ENCODE measurements around the gene ZNF511. TPM values are rescaled to one million over a fixed set of nuclear protein-coding genes. Genes with fewer than 3 reads are reported as not detected.
A peak's percentile ranks its signal among the peaks of the same experiment; 100 is the strongest.

The ZNF511 gene
- total and polyA plus RNA-seq, 9 of the 15 experiments (the other 6 are each of a cell fraction or from before 2014, with no cell fraction given): 0.61 to 69.3 (median 40.1) TPM

- TF ChIP-seq SAFB2 (IDR thresholded peaks at IDR 0.05; ENCODE audit: borderline replicate concordance, low read depth, low read length, severe bottlenecking): no peak
- TF ChIP-seq ZNF224 (CRISPR knock-in tag; IDR thresholded peaks at IDR 0.05): no peak
- TF ChIP-seq ZNF79 (CRISPR knock-in tag; IDR thresholded peaks at IDR 0.05; ENCODE audit: low read depth): no peak
- TF ChIP-seq TEAD1 (CRISPR knock-in tag; IDR thresholded peaks at IDR 0.05): peak in 1 of 2 experiments; percentile 40; a peak in 1 of 4 replicates
- TF ChIP-seq KHSRP (IDR thresholded peaks at IDR 0.05): no peak
- TF ChIP-seq KLF10 (CRISPR knock-in tag; IDR thresholded peaks at IDR 0.05): no peak
- TF ChIP-seq CEBPB (tag; IDR thresholded peaks at IDR 0.05): no peak
- TF ChIP-seq ZNF121 (CRISPR knock-in tag; conservative IDR thresholded peaks at IDR 0.05): no peak
- no peak for TF ChIP-seq ZNF586 (CRISPR knock-in tag; conservative IDR thresholded peaks at IDR 0.05)
- no peak for TF ChIP-seq COPS2 (conservative IDR thresholded peaks at IDR 0.05)
- TF ChIP-seq, protein P1, sequence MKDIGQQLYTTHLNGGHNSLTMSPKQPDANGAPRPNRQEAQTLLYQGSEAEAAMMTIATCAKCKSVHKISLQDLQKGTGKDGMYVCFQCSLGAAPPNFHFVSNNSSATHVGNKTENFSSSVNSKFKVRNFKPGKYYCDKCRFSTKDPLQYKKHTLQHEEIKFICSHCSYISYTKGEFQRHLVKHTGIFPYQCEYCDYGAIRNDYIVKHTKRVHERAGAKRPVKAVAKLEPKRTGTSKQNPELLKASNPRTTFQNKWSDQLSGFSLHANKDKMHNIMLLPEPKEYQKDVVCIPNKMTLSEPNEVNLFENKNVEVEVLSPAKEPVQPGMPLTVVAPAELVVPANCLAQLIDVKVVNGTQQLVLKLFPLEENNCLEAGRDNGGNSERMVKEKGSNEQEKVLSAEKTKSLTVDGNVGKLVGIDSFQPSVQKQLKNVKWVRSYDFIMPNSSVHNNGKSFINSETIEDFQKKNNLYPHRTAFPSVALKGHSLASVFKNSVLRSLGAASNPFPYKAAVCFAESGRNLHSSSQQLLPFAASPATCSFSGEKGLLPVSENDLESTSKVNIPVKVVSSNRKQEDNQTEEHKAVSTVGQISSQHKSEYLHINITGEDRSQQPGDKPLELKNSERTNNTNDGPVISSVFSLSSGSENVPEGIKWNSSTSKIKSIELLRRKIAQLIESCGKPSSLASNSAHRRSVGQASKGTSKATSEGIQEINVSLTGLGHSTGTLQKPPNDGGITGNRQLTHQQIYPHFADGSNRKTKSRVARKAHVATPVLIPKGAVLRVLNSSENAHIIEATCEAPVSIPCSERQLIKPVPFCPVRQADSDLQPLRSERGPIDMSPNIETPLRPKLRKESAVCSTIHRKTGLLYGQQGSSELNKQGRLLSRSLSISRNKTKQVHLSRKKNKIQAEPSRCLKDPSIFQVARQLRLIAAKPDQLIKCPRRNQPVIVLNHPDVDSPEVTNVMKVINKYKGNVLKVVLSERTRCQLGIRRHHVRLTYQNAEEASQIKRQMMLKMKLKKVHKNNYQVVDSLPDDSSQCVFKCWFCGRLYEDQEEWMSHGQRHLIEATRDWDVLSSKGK (CRISPR knock-in tag; IDR thresholded peaks at IDR 0.05): no peak
- TF ChIP-seq ILK (tag; IDR thresholded peaks at IDR 0.05; ENCODE audit: borderline replicate concordance, low read depth): no peak
- TF ChIP-seq CTBP1 (IDR thresholded peaks at IDR 0.05; ENCODE audit: borderline replicate concordance): 0 out of 2 replicates have a peak, but pooled peaks have one; percentile 76
- TF ChIP-seq CREB1 (IDR thresholded peaks at IDR 0.05): no peak
- TF ChIP-seq CREB1 (CRISPR knock-in tag; IDR thresholded peaks at IDR 0.05): peak; percentile 72; the same call in 1 of the 2 replicates
- TF ChIP-seq, protein P2, sequence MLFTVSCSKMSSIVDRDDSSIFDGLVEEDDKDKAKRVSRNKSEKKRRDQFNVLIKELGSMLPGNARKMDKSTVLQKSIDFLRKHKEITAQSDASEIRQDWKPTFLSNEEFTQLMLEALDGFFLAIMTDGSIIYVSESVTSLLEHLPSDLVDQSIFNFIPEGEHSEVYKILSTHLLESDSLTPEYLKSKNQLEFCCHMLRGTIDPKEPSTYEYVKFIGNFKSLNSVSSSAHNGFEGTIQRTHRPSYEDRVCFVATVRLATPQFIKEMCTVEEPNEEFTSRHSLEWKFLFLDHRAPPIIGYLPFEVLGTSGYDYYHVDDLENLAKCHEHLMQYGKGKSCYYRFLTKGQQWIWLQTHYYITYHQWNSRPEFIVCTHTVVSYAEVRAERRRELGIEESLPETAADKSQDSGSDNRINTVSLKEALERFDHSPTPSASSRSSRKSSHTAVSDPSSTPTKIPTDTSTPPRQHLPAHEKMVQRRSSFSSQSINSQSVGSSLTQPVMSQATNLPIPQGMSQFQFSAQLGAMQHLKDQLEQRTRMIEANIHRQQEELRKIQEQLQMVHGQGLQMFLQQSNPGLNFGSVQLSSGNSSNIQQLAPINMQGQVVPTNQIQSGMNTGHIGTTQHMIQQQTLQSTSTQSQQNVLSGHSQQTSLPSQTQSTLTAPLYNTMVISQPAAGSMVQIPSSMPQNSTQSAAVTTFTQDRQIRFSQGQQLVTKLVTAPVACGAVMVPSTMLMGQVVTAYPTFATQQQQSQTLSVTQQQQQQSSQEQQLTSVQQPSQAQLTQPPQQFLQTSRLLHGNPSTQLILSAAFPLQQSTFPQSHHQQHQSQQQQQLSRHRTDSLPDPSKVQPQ (CRISPR knock-in tag; IDR thresholded peaks at IDR 0.05; ENCODE audit: borderline replicate concordance): no peak
- no peak for TF ChIP-seq MTF1 (CRISPR knock-in tag; IDR thresholded peaks at IDR 0.05; ENCODE audit: borderline replicate concordance)
- TF ChIP-seq MCM7 (IDR thresholded peaks at IDR 0.05): no peak
- no peak for TF ChIP-seq EHMT2 (IDR thresholded peaks at IDR 0.05)
- TF ChIP-seq RBM14 (IDR thresholded peaks at IDR 0.05; ENCODE audit: borderline replicate concordance, insufficient read depth, low read depth, low read length): no peak
- no peak for TF ChIP-seq ZNF551 (CRISPR knock-in tag; IDR thresholded peaks at IDR 0.05)
Measured at GRCh38 chr10:133318494-133319127, 9.9 kb downstream of the ZNF511 start (continued).

Measured in K562 (cell line).